Subcutaneous abdominal adipose tissue (tissue), 5 donors: ENCODE data around the gene TRUB1.
A peak's percentile ranks its signal among the peaks of the same experiment; 100 is the strongest.

ENCODE experiments used
- H3K27ac ChIP-seq: one replicate; pipeline ENCODE4 v1.7.0; 2013; ENCODE audit warnings: low read depth, mild to moderate bottlenecking, inconsistent platforms, low read length, moderate library complexity
- H3K27me3 ChIP-seq, 5 donors: one replicate each; pipeline ENCODE4 v1.7.0; 2013; ENCODE audit warnings: low read length in 5 of 5, inconsistent platforms in 1 of 5; ENCODE audit not compliant: control insufficient read depth in 5 of 5, insufficient read depth in 4 of 5
- H3K36me3 ChIP-seq, 5 donors: one replicate each; pipeline ENCODE4 v1.7.0; 2013; ENCODE audit warnings: low read length in 5 of 5; ENCODE audit not compliant: control insufficient read depth in 5 of 5, insufficient read depth in 5 of 5
- H3K4me1 ChIP-seq, 5 donors: one replicate each; pipeline ENCODE4 v1.7.0; 2013; ENCODE audit warnings: low read length in 5 of 5, mild to moderate bottlenecking in 3 of 5, moderate library complexity in 1 of 5; ENCODE audit not compliant: control insufficient read depth in 5 of 5, insufficient read depth in 5 of 5
- H3K4me3 ChIP-seq, 5 donors: one replicate each; pipeline ENCODE4 v1.7.0; 2013; ENCODE audit warnings: low read length in 5 of 5, low read depth in 1 of 5
- H3K9ac ChIP-seq, 5 donors: one replicate each; pipeline ENCODE4 v1.7.0; 2013; ENCODE audit warnings: low read length in 5 of 5, mild to moderate bottlenecking in 4 of 5, moderate library complexity in 3 of 5
- H3K9me3 ChIP-seq, 5 donors: one replicate each; pipeline ENCODE4 v1.7.0; 2013; ENCODE audit warnings: low read length in 5 of 5; ENCODE audit not compliant: control insufficient read depth in 5 of 5
- donor health status: healthy.
- donor health status: healthy.
- donor health status: healthy.
- donor health status: healthy.
- donor health status: healthy.

The TRUB1 gene

GRCh38 chr10:114967071-114967470 lies 29.1 kb downstream of the TRUB1 start:
- H3K27me3 ChIP-seq = no peaks in the 10 kb centered on the region
- H3K9ac ChIP-seq = peak overlapping the region in 1 of 5 donors; percentile 11
- no peaks in the 10 kb centered on the region for H3K9me3 ChIP-seq
- H3K4me1 ChIP-seq = peaks cover 0 to 6% (median 2%) of the 10 kb centered on the region in 5 donors
- H3K36me3 ChIP-seq = peaks cover 2 to 14% (median 6%) of the 10 kb centered on the region in 5 donors
- no peak overlapping the region for H3K27ac ChIP-seq
- no peak overlapping the region for H3K4me3 ChIP-seq

- Histone ChIP-seq H3K4me1 (peaks cover 0 to 5% (median 2%) of the 10 kb centered on the region in 5 donors), H3K4me3 (no peak overlapping the region), H3K36me3 (peaks cover 4 to 19% (median 7%) of the 10 kb centered on the region in 5 donors), H3K9me3 (no peaks in the 10 kb centered on the region), H3K27me3 (no peaks in the 10 kb centered on the region), H3K27ac (no peak overlapping the region), H3K9ac (no peak overlapping the region)
Measured at GRCh38 chr10:114970515-114970914, 32.5 kb downstream of the TRUB1 start.

GRCh38 chr10:114973306-114973705 lies 35.3 kb downstream of the TRUB1 start:
- Histone ChIP-seq H3K9me3 (no peaks in the 10 kb centered on the region), H3K4me1 (no peaks in the 10 kb centered on the region), H3K9ac (no peak overlapping the region), H3K36me3 (peaks cover 4 to 19% (median 9%) of the 10 kb centered on the region in 5 donors), H3K4me3 (no peak overlapping the region), H3K27me3 (no peaks in the 10 kb centered on the region), H3K27ac (no peak overlapping the region)

GRCh38 chr10:114973997-114974396 lies 36.0 kb downstream of the TRUB1 start:
- H3K9ac ChIP-seq = no peak overlapping the region
- H3K9me3 ChIP-seq = no peaks in the 10 kb centered on the region
- no peaks in the 10 kb centered on the region for H3K4me1 ChIP-seq
- H3K36me3 ChIP-seq = peaks cover 4 to 19% (median 9%) of the 10 kb centered on the region in 5 donors
- no peak overlapping the region for H3K4me3 ChIP-seq
- H3K27me3 ChIP-seq = no peaks in the 10 kb centered on the region
- H3K27ac ChIP-seq = no peak overlapping the region

GRCh38 chr10:114974625-114975024 lies 36.6 kb downstream of the TRUB1 start:
- Histone ChIP-seq H3K36me3 (peaks cover 4 to 19% (median 9%) of the 10 kb centered on the region in 5 donors), H3K27me3 (no peaks in the 10 kb centered on the region), H3K4me1 (no peaks in the 10 kb centered on the region), H3K9me3 (no peaks in the 10 kb centered on the region), H3K9ac (no peak overlapping the region), H3K27ac (no peak overlapping the region), H3K4me3 (no peak overlapping the region)

GRCh38 chr10:114975091-114975490 lies 37.1 kb downstream of the TRUB1 start:
- no peaks in the 10 kb centered on the region for H3K4me1 ChIP-seq
- no peak overlapping the region for H3K4me3 ChIP-seq
- no peak overlapping the region for H3K9ac ChIP-seq
- H3K27me3 ChIP-seq = no peaks in the 10 kb centered on the region
- H3K36me3 ChIP-seq = peaks cover 4 to 19% (median 9%) of the 10 kb centered on the region in 5 donors
- no peak overlapping the region for H3K27ac ChIP-seq
- no peaks in the 10 kb centered on the region for H3K9me3 ChIP-seq

- Histone ChIP-seq H3K9me3 (peaks cover 7 to 26% (median 17%) of the 10 kb centered on the region in 5 donors), H3K4me1 (no peaks in the 10 kb centered on the region), H3K27me3 (no peaks in the 10 kb centered on the region)
Measured at GRCh38 chr10:114982989-114983388, 45.0 kb downstream of the TRUB1 start.

GRCh38 chr10:114987995-114988394 lies 50.0 kb downstream of the TRUB1 start:
- Histone ChIP-seq H3K27ac (no peak overlapping the region), H3K36me3 (peaks cover 3 to 23% (median 5%) of the 10 kb centered on the region in 5 donors), H3K9me3 (peaks cover 4 to 21% (median 12%) of the 10 kb centered on the region in 5 donors), H3K27me3 (no peaks in the 10 kb centered on the region), H3K4me3 (no peak overlapping the region), H3K4me1 (no peaks in the 10 kb centered on the region), H3K9ac (no peak overlapping the region)

More at GRCh38 chr10:114982989-114983388, 45.0 kb downstream of the TRUB1 start:
- Histone ChIP-seq H3K4me3 (no peak overlapping the region), H3K27ac (no peak overlapping the region), H3K36me3 (peaks cover 0 to 28% (median 3%) of the 10 kb centered on the region in 5 donors), H3K9ac (no peak overlapping the region)

GRCh38 chr10:114990586-114990985 lies 52.6 kb downstream of the TRUB1 start:
- Histone ChIP-seq H3K36me3 (peaks cover 2 to 11% (median 5%) of the 10 kb centered on the region in 5 donors), H3K9me3 (no peaks in the 10 kb centered on the region), H3K4me1 (no peaks in the 10 kb centered on the region), H3K9ac (no peak overlapping the region), H3K4me3 (no peak overlapping the region), H3K27ac (no peak overlapping the region), H3K27me3 (no peaks in the 10 kb centered on the region)

GRCh38 chr10:114990991-114991390 lies 53.0 kb downstream of the TRUB1 start:
- Histone ChIP-seq H3K27me3 (no peaks in the 10 kb centered on the region), H3K9ac (no peak overlapping the region), H3K4me1 (no peaks in the 10 kb centered on the region), H3K9me3 (no peaks in the 10 kb centered on the region), H3K4me3 (no peak overlapping the region), H3K36me3 (peaks cover 2 to 11% (median 5%) of the 10 kb centered on the region in 5 donors), H3K27ac (no peak overlapping the region)
